HEK293 (cell line): ENCODE measurements around the gene CDK2.

Experiments used
- EGR2 ChIP-seq: fragments of 450-650 bp; formaldehyde crosslinking; IDR thresholded peaks from 2 replicates; pipeline ENCODE4 v1.5.1; 2016; ENCODE audit warnings: low read depth, missing biosample characterization, missing genetic modification characterization
- GLI4 ChIP-seq: fragments of 450-650 bp; formaldehyde crosslinking; IDR thresholded peaks from 2 replicates; pipeline ENCODE4 v1.5.1; 2016; ENCODE audit warnings: missing biosample characterization, missing genetic modification characterization
- PRDM1 ChIP-seq: fragments of 450-650 bp; formaldehyde crosslinking; IDR thresholded peaks from 2 replicates; pipeline ENCODE4; 2016; ENCODE audit warnings: missing biosample characterization, missing genetic modification characterization
- YY1 ChIP-seq: fragments of 450-650 bp; formaldehyde crosslinking; IDR thresholded peaks from 2 replicates; pipeline ENCODE4 v1.5.1; 2018; ENCODE audit warnings: missing biosample characterization, missing genetic modification characterization
- ZBTB7A ChIP-seq: fragments of 450-650 bp; formaldehyde crosslinking; IDR thresholded peaks from 2 replicates; pipeline ENCODE4 v1.5.1; 2016; ENCODE audit warnings: low read depth, missing biosample characterization, missing genetic modification characterization
- ZEB2 ChIP-seq: fragments of 450-650 bp; formaldehyde crosslinking; IDR thresholded peaks from 2 replicates; pipeline ENCODE4 v1.5.1; 2016; ENCODE audit warnings: missing biosample characterization, missing genetic modification characterization
- ZNF274 ChIP-seq, 2 experiments: fragments of 200-500 bp in 1 of 2; fragments of 450-650 bp in 1 of 2; sonication (Bioruptor generic) in 1 of 2; formaldehyde crosslinking in 1 of 2; IDR thresholded peaks; 2 replicates each; pipeline versions ENCODE4 v1.5.1 to v1.6.1; 2014 to 2016; ENCODE audit warnings: borderline replicate concordance in 1 of 2, inconsistent platforms in 1 of 2, low read length in 1 of 2, missing biosample characterization in 1 of 2, missing genetic modification characterization in 1 of 2
- ZSCAN16 ChIP-seq: fragments of 450-650 bp; formaldehyde crosslinking; IDR thresholded peaks from 2 replicates; pipeline ENCODE4 v1.5.1; 2016; ENCODE audit warnings: missing biosample characterization, missing genetic modification characterization
- TF ChIP-seq, protein P1 (sequence below): fragments of 450-650 bp; formaldehyde crosslinking; IDR thresholded peaks from 2 replicates; pipeline ENCODE4 v1.5.1; 2016; ENCODE audit warnings: missing biosample characterization, missing genetic modification characterization, low read depth
- TF ChIP-seq, protein P2 (sequence below): fragments of 450-650 bp; formaldehyde crosslinking; IDR thresholded peaks from 2 replicates; pipeline ENCODE4 v1.5.1; 2017; ENCODE audit warnings: missing biosample characterization, missing genetic modification characterization
- TF ChIP-seq, protein P3 (sequence below): fragments of 450-650 bp; formaldehyde crosslinking; IDR thresholded peaks from 2 replicates; pipeline ENCODE4 v1.5.1; 2016; ENCODE audit warnings: missing biosample characterization, missing genetic modification characterization
- TF ChIP-seq, protein P4 (sequence below): fragments of 450-650 bp; IDR thresholded peaks from 2 replicates; pipeline ENCODE4 v1.5.1; 2018; ENCODE audit warnings: missing biosample characterization, mild to moderate bottlenecking, missing genetic modification characterization
- TF ChIP-seq, protein P5 (sequence below): fragments of 450-650 bp; formaldehyde crosslinking; conservative IDR thresholded peaks from 2 replicates; pipeline ENCODE4 v1.5.1; 2016; ENCODE audit warnings: low read depth, missing biosample characterization, missing genetic modification characterization
- TF ChIP-seq, protein P6 (sequence below): fragments of 450-650 bp; formaldehyde crosslinking; IDR thresholded peaks from 2 replicates; pipeline ENCODE4 v1.5.1; 2016; ENCODE audit warnings: missing biosample characterization, missing genetic modification characterization

DNA sequence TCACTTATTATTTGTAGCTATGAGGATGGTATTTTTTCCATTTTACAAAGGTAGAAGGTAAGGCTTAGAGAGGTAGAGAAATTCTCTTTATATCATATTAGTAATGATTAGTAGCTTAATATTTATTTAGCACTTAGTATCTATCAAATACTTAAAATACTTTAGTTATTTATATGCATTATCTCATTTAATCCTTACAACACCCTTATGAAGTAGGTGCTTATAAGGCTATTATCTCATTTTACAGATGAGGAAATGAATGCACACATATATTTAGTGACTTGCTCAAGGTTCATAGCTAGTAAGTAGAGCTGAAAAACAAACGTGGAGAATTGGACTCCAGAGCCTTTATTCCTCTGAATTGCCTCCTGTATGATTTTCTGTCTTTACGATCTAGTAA is 18.2 kb downstream of the CDK2 start:
- TF ChIP-seq, protein P1, sequence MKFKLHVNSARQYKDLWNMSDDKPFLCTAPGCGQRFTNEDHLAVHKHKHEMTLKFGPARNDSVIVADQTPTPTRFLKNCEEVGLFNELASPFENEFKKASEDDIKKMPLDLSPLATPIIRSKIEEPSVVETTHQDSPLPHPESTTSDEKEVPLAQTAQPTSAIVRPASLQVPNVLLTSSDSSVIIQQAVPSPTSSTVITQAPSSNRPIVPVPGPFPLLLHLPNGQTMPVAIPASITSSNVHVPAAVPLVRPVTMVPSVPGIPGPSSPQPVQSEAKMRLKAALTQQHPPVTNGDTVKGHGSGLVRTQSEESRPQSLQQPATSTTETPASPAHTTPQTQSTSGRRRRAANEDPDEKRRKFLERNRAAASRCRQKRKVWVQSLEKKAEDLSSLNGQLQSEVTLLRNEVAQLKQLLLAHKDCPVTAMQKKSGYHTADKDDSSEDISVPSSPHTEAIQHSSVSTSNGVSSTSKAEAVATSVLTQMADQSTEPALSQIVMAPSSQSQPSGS: no peak
- TF ChIP-seq, protein P2, sequence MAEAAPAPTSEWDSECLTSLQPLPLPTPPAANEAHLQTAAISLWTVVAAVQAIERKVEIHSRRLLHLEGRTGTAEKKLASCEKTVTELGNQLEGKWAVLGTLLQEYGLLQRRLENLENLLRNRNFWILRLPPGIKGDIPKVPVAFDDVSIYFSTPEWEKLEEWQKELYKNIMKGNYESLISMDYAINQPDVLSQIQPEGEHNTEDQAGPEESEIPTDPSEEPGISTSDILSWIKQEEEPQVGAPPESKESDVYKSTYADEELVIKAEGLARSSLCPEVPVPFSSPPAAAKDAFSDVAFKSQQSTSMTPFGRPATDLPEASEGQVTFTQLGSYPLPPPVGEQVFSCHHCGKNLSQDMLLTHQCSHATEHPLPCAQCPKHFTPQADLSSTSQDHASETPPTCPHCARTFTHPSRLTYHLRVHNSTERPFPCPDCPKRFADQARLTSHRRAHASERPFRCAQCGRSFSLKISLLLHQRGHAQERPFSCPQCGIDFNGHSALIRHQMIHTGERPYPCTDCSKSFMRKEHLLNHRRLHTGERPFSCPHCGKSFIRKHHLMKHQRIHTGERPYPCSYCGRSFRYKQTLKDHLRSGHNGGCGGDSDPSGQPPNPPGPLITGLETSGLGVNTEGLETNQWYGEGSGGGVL: no peak
- TF ChIP-seq, protein P3, sequence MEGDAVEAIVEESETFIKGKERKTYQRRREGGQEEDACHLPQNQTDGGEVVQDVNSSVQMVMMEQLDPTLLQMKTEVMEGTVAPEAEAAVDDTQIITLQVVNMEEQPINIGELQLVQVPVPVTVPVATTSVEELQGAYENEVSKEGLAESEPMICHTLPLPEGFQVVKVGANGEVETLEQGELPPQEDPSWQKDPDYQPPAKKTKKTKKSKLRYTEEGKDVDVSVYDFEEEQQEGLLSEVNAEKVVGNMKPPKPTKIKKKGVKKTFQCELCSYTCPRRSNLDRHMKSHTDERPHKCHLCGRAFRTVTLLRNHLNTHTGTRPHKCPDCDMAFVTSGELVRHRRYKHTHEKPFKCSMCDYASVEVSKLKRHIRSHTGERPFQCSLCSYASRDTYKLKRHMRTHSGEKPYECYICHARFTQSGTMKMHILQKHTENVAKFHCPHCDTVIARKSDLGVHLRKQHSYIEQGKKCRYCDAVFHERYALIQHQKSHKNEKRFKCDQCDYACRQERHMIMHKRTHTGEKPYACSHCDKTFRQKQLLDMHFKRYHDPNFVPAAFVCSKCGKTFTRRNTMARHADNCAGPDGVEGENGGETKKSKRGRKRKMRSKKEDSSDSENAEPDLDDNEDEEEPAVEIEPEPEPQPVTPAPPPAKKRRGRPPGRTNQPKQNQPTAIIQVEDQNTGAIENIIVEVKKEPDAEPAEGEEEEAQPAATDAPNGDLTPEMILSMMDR: no peak
- TF ChIP-seq, protein P4, sequence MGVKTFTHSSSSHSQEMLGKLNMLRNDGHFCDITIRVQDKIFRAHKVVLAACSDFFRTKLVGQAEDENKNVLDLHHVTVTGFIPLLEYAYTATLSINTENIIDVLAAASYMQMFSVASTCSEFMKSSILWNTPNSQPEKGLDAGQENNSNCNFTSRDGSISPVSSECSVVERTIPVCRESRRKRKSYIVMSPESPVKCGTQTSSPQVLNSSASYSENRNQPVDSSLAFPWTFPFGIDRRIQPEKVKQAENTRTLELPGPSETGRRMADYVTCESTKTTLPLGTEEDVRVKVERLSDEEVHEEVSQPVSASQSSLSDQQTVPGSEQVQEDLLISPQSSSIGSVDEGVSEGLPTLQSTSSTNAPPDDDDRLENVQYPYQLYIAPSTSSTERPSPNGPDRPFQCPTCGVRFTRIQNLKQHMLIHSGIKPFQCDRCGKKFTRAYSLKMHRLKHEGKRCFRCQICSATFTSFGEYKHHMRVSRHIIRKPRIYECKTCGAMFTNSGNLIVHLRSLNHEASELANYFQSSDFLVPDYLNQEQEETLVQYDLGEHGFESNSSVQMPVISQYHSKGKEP (tag by site-specific recombination): no peak
- TF ChIP-seq ZSCAN16 (tag by site-specific recombination) (no peak), ZNF274 (IDR thresholded peaks at IDR 0.05; ENCODE audit: low read length) (no peak), ZNF274 (tag by site-specific recombination; IDR thresholded peaks at IDR 0.05; ENCODE audit: borderline replicate concordance) (no peak), ZEB2 (tag by site-specific recombination) (no peak), YY1 (tag by site-specific recombination) (no peak), GLI4 (tag by site-specific recombination) (no peak), EGR2 (tag by site-specific recombination) (no peak), PRDM1 (tag by site-specific recombination) (no peak), ZBTB7A (tag by site-specific recombination) (no peak)
- TF ChIP-seq, protein P5, sequence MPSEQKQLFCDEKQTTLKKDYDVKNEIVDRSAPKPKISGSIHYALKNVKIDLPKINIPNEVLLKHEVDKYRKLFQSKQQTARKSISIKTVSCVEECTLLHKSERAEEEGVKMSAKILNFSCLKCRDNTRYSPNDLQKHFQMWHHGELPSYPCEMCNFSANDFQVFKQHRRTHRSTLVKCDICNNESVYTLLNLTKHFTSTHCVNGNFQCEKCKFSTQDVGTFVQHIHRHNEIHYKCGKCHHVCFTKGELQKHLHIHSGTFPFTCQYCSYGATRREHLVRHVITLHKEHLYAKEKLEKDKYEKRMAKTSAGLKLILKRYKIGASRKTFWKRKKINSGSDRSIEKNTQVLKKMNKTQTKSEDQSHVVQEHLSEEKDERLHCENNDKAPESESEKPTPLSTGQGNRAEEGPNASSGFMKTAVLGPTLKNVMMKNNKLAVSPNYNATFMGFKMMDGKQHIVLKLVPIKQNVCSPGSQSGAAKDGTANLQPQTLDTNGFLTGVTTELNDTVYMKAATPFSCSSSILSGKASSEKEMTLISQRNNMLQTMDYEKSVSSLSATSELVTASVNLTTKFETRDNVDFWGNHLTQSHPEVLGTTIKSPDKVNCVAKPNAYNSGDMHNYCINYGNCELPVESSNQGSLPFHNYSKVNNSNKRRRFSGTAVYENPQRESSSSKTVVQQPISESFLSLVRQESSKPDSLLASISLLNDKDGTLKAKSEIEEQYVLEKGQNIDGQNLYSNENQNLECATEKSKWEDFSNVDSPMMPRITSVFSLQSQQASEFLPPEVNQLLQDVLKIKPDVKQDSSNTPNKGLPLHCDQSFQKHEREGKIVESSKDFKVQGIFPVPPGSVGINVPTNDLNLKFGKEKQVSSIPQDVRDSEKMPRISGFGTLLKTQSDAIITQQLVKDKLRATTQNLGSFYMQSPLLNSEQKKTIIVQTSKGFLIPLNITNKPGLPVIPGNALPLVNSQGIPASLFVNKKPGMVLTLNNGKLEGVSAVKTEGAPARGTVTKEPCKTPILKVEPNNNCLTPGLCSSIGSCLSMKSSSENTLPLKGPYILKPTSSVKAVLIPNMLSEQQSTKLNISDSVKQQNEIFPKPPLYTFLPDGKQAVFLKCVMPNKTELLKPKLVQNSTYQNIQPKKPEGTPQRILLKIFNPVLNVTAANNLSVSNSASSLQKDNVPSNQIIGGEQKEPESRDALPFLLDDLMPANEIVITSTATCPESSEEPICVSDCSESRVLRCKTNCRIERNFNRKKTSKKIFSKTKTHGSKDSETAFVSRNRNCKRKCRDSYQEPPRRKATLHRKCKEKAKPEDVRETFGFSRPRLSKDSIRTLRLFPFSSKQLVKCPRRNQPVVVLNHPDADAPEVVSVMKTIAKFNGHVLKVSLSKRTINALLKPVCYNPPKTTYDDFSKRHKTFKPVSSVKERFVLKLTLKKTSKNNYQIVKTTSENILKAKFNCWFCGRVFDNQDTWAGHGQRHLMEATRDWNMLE (tag by site-specific recombination): no peak
- TF ChIP-seq, protein P6, sequence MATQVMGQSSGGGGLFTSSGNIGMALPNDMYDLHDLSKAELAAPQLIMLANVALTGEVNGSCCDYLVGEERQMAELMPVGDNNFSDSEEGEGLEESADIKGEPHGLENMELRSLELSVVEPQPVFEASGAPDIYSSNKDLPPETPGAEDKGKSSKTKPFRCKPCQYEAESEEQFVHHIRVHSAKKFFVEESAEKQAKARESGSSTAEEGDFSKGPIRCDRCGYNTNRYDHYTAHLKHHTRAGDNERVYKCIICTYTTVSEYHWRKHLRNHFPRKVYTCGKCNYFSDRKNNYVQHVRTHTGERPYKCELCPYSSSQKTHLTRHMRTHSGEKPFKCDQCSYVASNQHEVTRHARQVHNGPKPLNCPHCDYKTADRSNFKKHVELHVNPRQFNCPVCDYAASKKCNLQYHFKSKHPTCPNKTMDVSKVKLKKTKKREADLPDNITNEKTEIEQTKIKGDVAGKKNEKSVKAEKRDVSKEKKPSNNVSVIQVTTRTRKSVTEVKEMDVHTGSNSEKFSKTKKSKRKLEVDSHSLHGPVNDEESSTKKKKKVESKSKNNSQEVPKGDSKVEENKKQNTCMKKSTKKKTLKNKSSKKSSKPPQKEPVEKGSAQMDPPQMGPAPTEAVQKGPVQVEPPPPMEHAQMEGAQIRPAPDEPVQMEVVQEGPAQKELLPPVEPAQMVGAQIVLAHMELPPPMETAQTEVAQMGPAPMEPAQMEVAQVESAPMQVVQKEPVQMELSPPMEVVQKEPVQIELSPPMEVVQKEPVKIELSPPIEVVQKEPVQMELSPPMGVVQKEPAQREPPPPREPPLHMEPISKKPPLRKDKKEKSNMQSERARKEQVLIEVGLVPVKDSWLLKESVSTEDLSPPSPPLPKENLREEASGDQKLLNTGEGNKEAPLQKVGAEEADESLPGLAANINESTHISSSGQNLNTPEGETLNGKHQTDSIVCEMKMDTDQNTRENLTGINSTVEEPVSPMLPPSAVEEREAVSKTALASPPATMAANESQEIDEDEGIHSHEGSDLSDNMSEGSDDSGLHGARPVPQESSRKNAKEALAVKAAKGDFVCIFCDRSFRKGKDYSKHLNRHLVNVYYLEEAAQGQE (tag by site-specific recombination): no peak
